Measurements from ENCODE around the gene KPNA4. TPM values are rescaled to one million over a fixed set of nuclear protein-coding genes. Genes with fewer than 3 reads are reported as not detected.
"Not testable (repeated sequence)": the region's sequence is repeated elsewhere in the genome, so short reads cannot be mapped to it uniquely, and the experiment has no call there.

Gene KPNA4
- total RNA-seq, 1 donor from 2014 or later = 46.7 TPM

GRCh38 chr3:160608870-160609269, 43.5 kb upstream of the KPNA4 start:
- H3K9me3 Mint-ChIP-seq = peaks cover 2% of the 10 kb centered on the region
- no peaks in the 10 kb centered on the region for H3K4me1 Mint-ChIP-seq
- CTCF ChIA-PET = no interaction called here
- peaks cover 11% of the 10 kb centered on the region for H3K27me3 Mint-ChIP-seq
- no peak for ATAC-seq (ENCODE audit: low read depth)
- no peak for TF ChIP-seq CTCF (IDR thresholded peaks at IDR 0.05)
- no peak overlapping the region for H3K27ac Mint-ChIP-seq
- no peak overlapping the region for H3K4me3 Mint-ChIP-seq
- H3K36me3 Mint-ChIP-seq (ENCODE audit: low read depth) = no peaks in the 10 kb centered on the region
- no peak for DNase-seq
- intact Hi-C loops (cut with micrococcal nuclease) = no loop called here
- POLR2A ChIA-PET = no interaction called here

- Mint-ChIP-seq H3K27me3 (peaks cover 12% of the 10 kb centered on the region), H3K9me3 (peaks cover 2% of the 10 kb centered on the region), H3K27ac (no peak overlapping the region), H3K36me3 (ENCODE audit: low read depth) (no peaks in the 10 kb centered on the region), H3K4me1 (no peaks in the 10 kb centered on the region), H3K4me3 (no peak overlapping the region)
- POLR2A ChIA-PET = no interaction called here
- DNase-seq (no peak), ATAC-seq (ENCODE audit: low read depth) (no peak)
- CTCF ChIA-PET = no interaction called here
- TF ChIP-seq CTCF (IDR thresholded peaks at IDR 0.05) = no peak
- intact Hi-C loops (cut with micrococcal nuclease) = no loop called here
These were observed 42.5 kb upstream of the KPNA4 start for GRCh38 chr3:160607826-160608225.

GRCh38 chr3:160605315-160605714, 39.9 kb upstream of the KPNA4 start:
- DNase-seq = no peak
- ChIA-PET CTCF (no interaction called here), POLR2A (no interaction called here)
- Mint-ChIP-seq H3K9me3 (peaks cover 2% of the 10 kb centered on the region), H3K36me3 (ENCODE audit: low read depth) (no peaks in the 10 kb centered on the region), H3K4me3 (no peak overlapping the region), H3K4me1 (no peaks in the 10 kb centered on the region), H3K27ac (no peak overlapping the region), H3K27me3 (peaks cover 9% of the 10 kb centered on the region)
- no peak for ATAC-seq (ENCODE audit: low read depth)
- intact Hi-C loops (cut with micrococcal nuclease) = no loop called here
- TF ChIP-seq CTCF (IDR thresholded peaks at IDR 0.05) = no peak

GRCh38 chr3:160603845-160604244, 38.5 kb upstream of the KPNA4 start:
- intact Hi-C loops (cut with micrococcal nuclease); H3K9me3 Mint-ChIP-seq; H3K27me3 Mint-ChIP-seq; H3K36me3 Mint-ChIP-seq (ENCODE audit: low read depth); H3K4me3 Mint-ChIP-seq; ATAC-seq (ENCODE audit: low read depth); H3K4me1 Mint-ChIP-seq; CTCF ChIA-PET; DNase-seq; H3K27ac Mint-ChIP-seq: not testable (repeated sequence)
- POLR2A ChIA-PET = interaction anchor here (1.0 kb wide), 1 partner anchor 38 kb away, joined by 3 read pairs; the partner anchor contains the start of gene KPNA4

- H3K9me3 Mint-ChIP-seq = no peaks in the 10 kb centered on the region
- H3K27ac Mint-ChIP-seq = no peak overlapping the region
- no peak overlapping the region for H3K4me3 Mint-ChIP-seq
- DNase-seq = no peak
- CTCF ChIA-PET = no interaction called here
- POLR2A ChIA-PET = no interaction called here
- no peaks in the 10 kb centered on the region for H3K36me3 Mint-ChIP-seq (ENCODE audit: low read depth)
- TF ChIP-seq CTCF (IDR thresholded peaks at IDR 0.05) = no peak
- intact Hi-C loops (cut with micrococcal nuclease) = no loop called here
- H3K27me3 Mint-ChIP-seq = peaks cover 7% of the 10 kb centered on the region
- no peak for ATAC-seq (ENCODE audit: low read depth)
- H3K4me1 Mint-ChIP-seq = no peaks in the 10 kb centered on the region
These were observed 36.9 kb upstream of the KPNA4 start for GRCh38 chr3:160602259-160602658.

- H3K4me3 Mint-ChIP-seq = no peak overlapping the region
- TF ChIP-seq CTCF (IDR thresholded peaks at IDR 0.05) = no peak
- ChIA-PET POLR2A (no interaction called here), CTCF (no interaction called here)
- no peak for DNase-seq
- intact Hi-C loops (cut with micrococcal nuclease) = no loop called here
- no peak for ATAC-seq (ENCODE audit: low read depth)
- H3K9me3 Mint-ChIP-seq = no peaks in the 10 kb centered on the region
- peaks cover 7% of the 10 kb centered on the region for H3K27me3 Mint-ChIP-seq
- H3K27ac Mint-ChIP-seq = no peak overlapping the region
- no peaks in the 10 kb centered on the region for H3K36me3 Mint-ChIP-seq (ENCODE audit: low read depth)
- no peaks in the 10 kb centered on the region for H3K4me1 Mint-ChIP-seq
These were observed 35.9 kb upstream of the KPNA4 start for GRCh38 chr3:160601288-160601687.

All from activated B cell treated with CpG ODN at 0.5 μM for 24 hours (primary cell).